DMS53 treated with DMSO at 0.1 percent for 48 hours (cell line): Measurements from ENCODE around the gene CELSR2.

Experiments used
- DNase-seq: peaks from one replicate; lab custom pipeline; 2025; ENCODE audit not compliant: unreplicated experiment; lab: John Stamatoyannopoulos, UW

CELSR2 gene

DNA sequence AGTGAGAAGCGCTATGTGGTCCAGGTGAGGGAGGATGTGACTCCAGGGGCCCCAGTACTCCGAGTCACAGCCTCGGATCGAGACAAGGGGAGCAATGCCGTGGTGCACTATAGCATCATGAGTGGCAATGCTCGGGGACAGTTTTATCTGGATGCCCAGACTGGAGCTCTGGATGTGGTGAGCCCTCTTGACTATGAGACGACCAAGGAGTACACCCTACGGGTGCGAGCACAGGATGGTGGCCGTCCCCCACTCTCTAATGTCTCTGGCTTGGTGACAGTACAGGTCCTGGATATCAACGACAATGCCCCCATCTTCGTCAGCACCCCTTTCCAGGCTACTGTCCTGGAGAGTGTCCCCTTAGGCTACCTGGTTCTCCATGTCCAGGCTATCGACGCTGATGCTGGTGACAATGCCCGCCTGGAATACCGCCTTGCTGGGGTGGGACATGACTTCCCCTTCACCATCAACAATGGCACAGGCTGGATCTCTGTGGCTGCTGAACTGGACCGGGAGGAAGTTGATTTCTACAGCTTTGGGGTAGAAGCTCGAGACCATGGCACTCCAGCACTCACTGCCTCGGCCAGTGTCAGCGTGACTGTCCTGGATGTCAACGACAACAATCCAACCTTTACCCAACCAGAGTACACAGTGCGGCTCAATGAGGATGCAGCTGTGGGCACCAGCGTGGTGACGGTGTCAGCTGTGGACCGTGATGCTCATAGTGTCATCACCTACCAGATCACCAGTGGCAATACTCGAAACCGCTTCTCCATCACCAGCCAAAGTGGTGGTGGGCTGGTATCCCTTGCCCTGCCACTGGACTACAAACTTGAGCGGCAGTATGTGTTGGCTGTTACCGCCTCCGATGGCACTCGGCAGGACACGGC lies 2.2 kb downstream of the CELSR2 start:
- no peak for DNase-seq

DNA sequence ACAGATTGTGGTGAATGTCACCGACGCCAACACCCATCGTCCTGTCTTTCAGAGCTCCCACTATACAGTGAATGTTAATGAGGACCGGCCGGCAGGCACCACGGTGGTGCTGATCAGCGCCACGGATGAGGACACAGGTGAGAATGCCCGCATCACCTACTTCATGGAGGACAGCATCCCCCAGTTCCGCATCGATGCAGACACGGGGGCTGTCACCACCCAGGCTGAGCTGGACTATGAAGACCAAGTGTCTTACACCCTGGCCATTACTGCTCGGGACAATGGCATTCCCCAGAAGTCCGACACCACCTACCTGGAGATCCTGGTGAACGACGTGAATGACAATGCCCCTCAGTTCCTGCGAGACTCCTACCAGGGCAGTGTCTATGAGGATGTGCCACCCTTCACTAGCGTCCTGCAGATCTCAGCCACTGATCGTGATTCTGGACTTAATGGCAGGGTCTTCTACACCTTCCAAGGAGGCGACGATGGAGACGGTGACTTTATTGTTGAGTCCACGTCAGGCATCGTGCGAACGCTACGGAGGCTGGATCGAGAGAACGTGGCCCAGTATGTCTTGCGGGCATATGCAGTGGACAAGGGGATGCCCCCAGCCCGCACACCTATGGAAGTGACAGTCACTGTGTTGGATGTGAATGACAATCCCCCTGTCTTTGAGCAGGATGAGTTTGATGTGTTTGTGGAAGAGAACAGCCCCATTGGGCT lies 3.0 kb downstream of the CELSR2 start:
- DNase-seq = no peak

DNA sequence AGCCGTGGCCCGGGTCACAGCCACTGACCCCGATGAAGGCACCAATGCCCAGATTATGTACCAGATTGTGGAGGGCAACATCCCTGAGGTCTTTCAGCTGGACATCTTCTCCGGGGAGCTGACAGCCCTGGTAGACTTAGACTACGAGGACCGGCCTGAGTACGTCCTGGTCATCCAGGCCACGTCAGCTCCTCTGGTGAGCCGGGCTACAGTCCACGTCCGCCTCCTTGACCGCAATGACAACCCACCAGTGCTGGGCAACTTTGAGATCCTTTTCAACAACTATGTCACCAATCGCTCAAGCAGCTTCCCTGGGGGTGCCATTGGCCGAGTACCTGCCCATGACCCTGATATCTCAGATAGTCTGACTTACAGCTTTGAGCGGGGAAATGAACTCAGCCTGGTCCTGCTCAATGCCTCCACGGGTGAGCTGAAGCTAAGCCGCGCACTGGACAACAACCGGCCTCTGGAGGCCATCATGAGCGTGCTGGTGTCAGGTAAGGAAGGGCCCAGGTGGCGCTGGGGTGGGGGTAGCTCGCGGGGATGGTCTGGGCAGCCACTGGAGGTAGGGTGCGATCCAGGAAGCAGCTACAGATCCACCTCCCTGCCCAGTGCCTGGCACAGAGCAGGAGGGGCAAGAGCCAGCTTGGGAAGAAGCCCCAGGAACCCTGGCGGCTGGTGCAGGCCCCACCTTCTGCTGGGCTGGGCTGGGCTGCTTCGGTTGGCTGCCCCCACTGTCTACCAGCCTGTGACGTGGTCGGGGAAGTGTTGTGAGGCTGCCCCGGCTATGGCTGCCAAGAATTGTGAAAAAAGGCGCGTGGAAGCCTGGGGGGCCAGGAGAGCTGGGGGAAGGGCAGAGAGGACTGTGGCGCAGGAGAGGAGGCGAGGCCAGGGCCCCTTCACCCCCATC lies 3.8 kb downstream of the CELSR2 start:
- no peak for DNase-seq

DNA sequence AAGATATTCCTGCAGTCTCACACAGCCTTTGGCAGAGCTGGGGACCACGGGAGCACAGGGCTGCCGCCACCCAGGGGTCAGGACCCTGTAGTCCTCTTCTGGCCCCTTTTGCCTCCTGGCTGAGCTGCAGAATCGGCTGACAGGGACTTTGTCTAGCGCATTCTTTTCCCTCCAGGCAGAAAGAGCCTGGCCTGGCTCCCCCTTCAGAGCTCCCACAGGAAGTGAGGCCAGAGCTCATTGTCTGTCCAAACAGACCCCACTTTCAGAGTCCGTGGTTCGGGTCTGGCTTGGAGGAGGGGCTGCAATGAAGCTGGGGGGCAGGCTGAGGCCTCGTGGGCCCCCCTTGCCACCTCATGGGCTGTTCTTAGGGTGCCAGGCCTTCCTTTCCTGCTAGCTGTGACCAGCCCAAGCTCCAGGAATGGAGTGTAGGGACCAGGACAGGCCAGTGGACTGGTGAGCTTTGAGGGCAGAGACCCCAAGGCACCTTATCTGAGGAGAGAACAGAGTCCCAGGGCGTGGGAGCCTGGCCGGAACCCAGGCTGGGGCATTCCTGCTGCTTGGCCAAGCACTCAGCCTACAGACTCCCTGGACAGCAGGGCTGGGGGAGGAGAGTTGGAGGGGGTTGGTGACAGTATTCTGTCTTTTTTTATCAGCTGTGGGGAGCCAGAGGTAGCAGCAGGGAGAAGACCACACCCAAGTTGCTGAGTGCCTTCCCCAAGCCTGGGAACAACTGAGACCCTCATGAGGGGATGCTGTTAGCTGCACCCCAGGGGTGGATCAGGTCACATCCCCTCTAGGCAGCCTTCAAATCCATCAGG lies 4.7 kb downstream of the CELSR2 start:
- no peak for DNase-seq

DNA sequence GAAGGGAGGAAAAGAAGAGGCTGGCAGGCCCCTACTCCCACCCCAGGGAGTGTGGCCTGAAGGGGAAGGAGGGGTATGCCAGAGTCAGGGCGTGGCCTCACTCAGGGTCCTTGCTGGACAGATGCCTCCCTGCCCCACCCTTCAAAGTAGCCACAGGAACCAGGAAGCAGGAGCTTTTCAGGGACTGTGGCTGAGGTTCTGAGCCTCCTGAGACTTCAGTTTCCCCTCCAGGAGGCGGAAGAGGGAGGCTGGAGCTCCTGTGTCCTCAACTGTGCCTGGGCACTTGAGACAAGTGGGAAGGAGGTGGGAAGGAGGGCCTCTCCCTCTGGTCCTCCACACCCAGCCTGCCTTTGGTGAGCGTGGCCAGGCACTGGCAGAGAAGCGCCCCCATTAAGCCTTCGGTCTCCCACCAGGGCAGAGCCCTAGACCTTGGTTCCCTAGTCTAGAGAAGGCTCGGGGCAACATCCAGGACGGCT lies 5.3 kb downstream of the CELSR2 start:
- no peak for DNase-seq

DNA sequence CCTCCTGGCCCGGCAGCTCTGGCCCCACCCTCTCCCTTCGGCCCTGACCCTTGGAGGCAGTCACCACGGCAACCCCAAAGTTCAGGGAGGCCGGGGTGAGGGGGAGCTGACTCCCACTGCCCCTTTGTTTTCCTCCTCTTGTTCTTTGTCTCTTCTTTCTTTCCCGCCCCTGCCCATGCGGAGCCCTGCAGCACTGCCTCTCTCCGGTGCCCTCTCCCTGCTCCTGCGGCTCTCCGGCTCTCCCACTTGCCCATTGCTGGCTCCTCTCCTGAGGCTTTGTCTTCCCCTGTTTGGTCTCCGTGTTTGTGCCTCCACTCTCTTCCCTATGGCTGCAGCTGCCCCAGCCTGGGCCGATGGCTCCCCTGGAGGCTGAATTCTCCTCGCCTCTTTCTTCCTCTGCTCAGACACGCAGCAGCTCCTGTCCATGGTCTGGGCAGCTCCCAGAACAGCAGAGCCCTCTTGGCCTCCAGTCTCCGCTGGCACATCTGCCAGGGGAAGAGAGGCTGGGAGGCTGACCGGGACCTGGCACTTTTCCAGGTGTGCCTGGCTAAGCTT lies 5.8 kb downstream of the CELSR2 start:
- DNase-seq = no peak

DNA sequence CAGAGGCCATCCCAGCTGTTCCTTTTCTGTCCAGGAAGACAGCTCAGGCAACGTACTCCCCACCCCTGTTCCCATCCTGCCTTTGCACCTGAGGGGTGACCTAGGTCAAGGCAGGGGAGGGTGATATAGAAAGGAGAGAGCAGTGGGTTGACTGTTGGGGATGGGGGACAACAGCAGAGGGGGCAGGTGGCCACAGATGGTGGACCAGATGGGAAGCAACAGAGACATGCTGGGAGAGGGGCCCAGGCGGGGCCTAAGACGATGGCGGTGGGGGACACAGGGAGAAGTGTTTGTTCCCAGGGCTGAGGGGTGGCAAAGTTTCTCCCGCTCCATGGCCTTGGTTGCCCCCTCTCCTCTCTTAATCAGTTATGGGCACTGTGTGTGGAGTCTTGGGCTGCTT lies 6.3 kb downstream of the CELSR2 start:
- DNase-seq = no peak

DNA sequence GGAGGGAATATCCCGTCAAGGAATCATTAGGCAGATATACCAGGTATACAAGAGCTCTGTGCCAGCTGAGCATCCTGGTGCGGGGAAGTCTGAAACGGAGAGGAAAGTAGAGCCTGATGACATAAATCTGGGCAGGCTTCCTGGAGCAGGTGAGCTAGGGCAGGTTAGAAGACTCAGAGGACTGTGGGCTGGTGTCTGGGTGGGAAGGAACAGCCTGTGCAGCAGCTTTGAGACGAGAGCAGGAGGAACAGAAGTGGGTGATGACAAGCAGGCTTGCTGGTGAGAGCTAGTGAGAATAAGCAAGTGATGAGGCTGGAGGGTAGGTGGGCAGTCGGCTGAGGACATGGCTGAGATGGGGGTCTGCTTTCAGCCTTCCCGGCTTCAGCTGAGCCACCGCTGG lies 6.7 kb downstream of the CELSR2 start:
- no peak for DNase-seq

DNA sequence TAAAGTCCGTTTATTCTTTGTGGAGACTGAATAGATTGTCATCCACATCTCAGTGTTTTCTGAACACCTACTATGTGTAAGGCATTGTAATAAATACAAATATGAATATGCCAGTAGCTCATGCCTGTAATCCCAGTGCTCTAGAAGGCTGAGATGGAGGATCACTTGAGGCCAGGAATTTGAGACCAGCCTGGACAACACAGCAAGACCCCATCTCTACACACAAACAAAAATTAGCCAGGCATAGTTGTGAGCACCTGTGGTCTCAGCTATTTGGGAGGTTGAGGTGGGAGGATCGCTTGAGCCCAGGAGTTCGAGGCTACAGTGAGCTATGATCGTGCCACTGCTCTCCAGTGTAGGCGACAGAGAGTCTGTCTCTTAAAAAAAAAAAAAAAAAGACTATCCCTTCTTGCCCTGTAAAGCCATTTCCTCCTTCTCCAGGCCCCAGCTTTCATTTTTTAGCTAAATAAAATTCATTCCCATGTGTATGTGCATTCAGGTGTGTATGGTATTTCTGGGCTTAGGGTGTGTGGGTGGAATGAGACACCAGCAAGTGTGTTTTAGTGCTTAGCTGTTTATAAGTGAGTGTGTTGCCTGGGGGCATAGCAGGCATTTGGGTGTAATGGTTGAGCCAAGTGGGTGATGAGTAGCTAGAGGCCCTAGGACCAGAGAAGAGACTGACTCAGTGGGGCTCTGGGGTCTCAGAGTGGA lies 7.8 kb downstream of the CELSR2 start:
- no peak for DNase-seq

DNA sequence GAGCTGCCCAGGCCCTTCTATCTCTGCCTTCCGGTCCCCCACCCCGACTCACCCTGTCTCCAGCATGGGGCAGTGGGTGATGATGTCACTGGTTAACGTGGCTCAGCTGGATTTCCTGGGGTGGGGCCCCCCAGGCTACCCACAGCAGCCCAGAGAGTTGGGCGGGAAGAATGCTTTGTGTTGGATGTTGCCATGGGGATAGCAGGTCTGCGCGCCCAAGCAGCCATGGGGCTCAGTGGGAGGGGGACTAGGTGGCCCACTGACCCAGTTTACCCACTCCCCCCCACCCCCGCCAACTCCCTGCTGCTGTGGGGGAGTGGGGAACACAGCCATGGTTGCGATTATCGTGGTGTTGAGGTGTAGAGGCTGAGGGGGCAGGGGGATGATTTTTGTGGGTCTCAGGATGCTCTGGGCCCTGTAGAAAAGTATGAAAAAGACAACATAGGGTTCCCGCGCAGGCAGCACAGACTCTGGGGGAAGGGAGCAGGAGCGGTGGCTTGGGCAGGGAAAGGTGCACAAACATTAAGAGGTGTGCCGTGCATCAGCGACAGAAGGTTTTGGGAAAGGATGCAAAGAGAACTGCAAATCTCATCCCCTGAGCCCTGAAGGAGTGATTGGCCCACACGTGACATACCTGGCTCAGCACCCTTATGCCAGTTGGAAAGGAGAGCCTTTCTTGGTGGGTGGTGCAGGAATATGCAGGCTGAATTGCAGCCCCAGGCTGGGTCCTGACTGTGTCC lies 8.5 kb downstream of the CELSR2 start:
- no peak for DNase-seq

DNA sequence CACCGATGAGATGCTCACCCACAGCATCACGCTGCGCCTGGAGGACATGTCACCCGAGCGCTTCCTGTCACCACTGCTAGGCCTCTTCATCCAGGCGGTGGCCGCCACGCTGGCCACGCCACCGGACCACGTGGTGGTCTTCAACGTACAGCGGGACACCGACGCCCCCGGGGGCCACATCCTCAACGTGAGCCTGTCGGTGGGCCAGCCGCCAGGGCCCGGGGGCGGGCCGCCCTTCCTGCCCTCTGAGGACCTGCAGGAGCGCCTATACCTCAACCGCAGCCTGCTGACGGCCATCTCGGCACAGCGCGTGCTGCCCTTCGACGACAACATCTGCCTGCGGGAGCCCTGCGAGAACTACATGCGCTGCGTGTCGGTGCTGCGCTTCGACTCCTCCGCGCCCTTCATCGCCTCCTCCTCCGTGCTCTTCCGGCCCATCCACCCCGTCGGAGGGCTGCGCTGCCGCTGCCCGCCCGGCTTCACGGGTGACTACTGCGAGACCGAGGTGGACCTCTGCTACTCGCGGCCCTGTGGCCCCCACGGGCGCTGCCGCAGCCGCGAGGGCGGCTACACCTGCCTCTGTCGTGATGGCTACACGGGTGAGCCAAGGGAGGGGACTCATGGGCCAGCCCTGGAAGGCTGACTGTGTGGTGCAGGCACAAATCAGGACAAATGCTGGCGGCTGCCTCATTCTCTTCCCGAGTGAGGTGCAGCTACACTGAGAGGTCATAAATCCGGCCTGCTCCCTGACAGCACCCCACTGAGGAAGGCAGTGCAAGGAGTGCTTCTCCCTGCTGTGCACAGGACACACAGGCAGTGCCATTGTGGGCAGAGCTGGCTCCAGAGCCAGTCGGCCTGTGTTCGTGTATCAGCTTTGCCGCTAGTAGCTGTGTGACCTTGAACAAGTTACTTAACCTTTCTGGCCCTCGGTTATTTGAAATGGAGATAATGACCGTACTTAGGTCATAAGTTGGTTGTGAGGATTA lies 9.4 kb downstream of the CELSR2 start:
- no peak for DNase-seq

DNA sequence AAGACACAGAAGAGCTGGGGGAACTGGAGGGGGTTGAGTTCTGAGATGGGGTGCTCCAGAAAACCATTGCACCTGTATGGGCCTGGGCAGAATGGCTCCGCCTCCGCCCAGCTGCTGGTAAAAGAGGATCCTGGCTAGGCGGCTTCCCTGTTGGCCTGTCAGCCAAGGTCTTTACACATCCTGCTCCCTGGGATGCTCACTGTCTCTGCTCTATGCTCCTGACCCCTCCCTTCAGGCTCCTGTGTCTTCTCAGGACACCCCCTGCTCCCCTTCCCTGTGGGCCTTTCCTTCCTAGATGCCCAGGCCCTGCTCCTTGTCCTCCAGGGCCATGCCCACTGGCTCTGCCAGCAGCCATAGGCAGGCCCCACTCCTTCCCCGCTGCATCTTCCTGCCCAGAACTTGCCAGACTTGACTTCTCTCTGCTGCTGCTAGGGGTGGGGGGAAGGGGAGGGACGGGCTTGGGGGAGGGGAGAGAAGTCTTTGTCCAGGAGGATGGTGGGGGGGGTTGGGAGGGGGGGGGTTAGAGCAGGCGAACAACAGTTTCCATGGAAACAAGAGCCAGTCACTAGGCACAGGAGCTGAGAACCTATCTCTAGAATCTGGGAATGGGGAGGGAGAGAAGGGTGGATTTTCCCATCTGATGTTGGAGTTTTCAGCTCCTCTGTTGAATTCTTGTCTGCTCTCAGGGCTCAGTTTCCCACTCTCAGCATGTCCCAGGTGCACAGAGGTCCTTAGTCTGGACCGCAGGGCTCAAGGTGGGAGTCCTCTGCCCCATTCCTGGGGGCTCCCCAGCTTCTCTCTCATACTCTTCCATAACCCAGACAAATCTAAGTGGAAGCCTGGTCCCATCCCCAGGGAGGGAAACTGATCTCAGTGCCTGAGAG lies 10.6 kb downstream of the CELSR2 start:
- no peak for DNase-seq

DNA sequence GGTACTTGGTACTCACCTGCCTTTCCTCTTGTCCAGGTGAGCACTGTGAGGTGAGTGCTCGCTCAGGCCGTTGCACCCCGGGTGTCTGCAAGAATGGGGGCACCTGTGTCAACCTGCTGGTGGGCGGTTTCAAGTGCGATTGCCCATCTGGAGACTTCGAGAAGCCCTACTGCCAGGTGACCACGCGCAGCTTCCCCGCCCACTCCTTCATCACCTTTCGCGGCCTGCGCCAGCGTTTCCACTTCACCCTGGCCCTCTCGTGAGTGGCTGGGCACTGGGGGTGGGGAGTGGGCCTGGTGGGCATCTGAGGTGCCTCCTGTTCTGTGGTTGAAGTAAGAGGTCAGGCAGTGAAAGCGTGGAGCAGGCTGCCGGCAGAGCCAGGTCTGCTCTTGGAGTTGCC lies 11.7 kb downstream of the CELSR2 start:
- DNase-seq = no peak

DNA sequence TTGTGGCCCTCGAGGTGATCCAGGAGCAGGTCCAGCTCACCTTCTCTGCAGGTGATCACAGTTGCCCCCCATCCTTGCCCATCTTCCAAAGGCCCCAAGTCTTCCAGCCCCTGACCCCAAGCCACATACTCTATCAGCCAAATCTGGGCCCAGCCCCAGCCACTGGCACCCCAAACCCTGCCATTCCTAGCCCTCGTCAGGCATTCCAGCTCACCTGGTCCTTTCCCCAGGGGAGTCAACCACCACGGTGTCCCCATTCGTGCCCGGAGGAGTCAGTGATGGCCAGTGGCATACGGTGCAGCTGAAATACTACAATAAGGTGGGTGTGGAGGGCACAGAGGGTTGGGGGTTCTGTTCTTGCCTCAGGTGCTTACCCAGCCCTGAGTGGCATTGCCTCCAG lies 12.2 kb downstream of the CELSR2 start:
- no peak for DNase-seq

DNA sequence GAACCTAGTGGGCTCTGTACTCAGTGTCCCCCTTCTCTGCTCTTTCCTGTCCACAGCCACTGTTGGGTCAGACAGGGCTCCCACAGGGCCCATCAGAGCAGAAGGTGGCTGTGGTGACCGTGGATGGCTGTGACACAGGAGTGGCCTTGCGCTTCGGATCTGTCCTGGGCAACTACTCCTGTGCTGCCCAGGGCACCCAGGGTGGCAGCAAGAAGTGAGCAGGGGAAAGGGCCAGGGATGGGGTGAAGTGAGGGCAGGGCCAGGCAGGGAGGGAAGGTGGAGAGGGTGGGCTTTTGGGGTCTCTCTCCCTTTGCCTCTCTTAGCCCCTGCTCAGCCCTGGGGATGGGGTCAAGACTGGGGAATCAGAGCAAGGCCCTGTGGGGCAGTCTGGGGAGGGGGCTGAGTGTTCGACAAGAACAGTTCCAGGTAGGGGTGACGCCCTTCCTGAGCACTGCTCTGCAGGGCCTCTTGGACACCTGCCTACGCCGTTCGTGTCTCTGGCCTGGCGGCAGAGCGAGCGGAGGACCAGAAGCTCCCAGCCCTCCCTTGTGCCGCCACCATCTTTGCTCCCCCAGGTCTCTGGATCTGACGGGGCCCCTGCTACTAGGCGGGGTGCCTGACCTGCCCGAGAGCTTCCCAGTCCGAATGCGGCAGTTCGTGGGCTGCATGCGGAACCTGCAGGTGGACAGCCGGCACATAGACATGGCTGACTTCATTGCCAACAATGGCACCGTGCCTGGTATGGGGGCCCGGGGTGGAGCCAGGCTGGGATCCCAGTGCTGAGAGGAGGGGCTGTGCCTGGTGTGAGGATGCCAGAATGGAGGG lies 13.1 kb downstream of the CELSR2 start:
- no peak for DNase-seq

DNA sequence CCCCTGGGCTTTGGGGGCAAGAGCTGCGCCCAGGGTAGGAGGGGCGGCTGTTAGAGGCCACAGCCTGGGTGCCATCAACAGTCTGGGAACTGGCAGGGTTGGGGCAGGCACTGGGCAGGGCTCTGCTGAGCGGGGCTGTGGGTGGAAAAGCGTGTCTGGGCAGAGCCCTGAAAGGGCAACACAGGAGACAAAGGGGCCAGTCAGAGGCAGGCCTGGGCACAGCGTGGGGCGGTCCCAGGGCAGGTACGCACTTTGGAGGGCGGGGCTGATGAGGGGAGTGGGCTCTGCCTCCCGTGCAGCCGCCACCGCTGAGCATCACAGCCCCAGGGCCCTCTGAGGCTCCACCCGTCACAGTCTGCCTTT lies 13.9 kb downstream of the CELSR2 start:
- no peak for DNase-seq
